ENCODE data around the gene FNDC3B. TPM values are rescaled to one million over a fixed set of nuclear protein-coding genes. Genes with fewer than 3 reads are reported as not detected.

The FNDC3B gene
- total and polyA plus RNA-seq, 2 of the 8 experiments (the other 6 are each of a cell fraction or from before 2014, with no cell fraction given) = 14.1 to 44.4 TPM

DNA sequence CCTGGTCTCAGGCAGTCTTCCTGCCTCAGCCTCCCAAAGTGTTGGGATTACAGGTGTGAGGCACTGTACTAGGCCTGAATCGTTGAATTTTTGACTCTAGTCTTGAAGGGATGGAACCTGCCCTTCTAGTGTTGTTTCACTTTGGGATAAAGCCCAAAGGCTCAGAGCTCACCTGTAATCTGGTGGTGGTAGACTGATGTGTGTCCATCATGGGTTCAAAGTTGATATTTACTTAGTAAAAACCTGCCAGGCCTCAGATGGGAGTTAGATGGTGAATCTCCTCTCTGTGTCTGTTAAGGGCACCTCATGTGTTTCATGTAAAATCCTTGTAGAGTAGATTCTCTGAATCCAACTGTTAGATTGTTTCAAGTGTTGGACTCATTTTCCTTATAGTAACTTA lies 41.1 kb downstream of the FNDC3B start:
- H3K4me2 ChIP-seq (ENCODE audit: insufficient read depth in 1 of 2, low read depth in 2 of 2, low read length in 2 of 2) = no peak overlapping the region
- H3K79me1 ChIP-seq (ENCODE audit: low read depth, low read length) = peaks cover 2% of the 10 kb centered on the region
- H3K9ac ChIP-seq (replicated peaks in 1 of 4; ENCODE audit: extremely low read depth in 1 of 4, low read depth in 3 of 4, low read length in 3 of 4) = no peak overlapping the region
- H3K27me3 ChIP-seq (replicated peaks in 1 of 4; ENCODE audit: control insufficient read depth in 3 of 4, extremely low read depth in 1 of 4, insufficient read depth in 3 of 4, low read length in 3 of 4) = no peaks in the 10 kb centered on the region
- no peaks in the 10 kb centered on the region for H4K20me1 ChIP-seq (replicated peaks in 1 of 2; ENCODE audit: control insufficient read depth in 1 of 2, insufficient read depth in 2 of 2, low read length in 2 of 2)
- no peak overlapping the region for H2AFZ ChIP-seq (ENCODE audit: low read length)
- no peak overlapping the region for H3K18ac ChIP-seq (ENCODE audit: extremely low read depth, low read length)
- no peaks in the 10 kb centered on the region for H3K23me2 ChIP-seq (ENCODE audit: low read depth, low read length)
- DNase-seq (ENCODE audit: low read depth in 1 of 2, low spot score in 2 of 2) = no peak
- H3K56ac ChIP-seq (replicated peaks; ENCODE audit: insufficient read length, low read depth, low read length) = no peak overlapping the region
- no peak overlapping the region for H3K14ac ChIP-seq (ENCODE audit: insufficient read length)
- peaks cover 0 to 7% (median 1%) of the 10 kb centered on the region in 4 experiments; a peak in 1 of 7 replicates for H3K4me1 ChIP-seq (replicated peaks in 1 of 4; ENCODE audit: control insufficient read depth in 3 of 4, insufficient read depth in 4 of 4, low read length in 3 of 4)
- no peak overlapping the region for H4K5ac ChIP-seq (ENCODE audit: insufficient read length, low read depth, low read length)
- FAIRE-seq = no peak
- ChIA-PET CTCF (ENCODE audit: partially characterized antibody) (interaction anchor here (0.7 to 1.1 kb wide), 3 partner anchors 14 to 197 kb away, joined by 3 to 5 read pairs (median 3); no protein-coding TSS in a partner anchor), POLR2A (ENCODE audit: partially characterized antibody) (interaction anchor here (1.2 kb wide), 1 partner anchor 12 kb away, joined by 3 read pairs; no protein-coding TSS in a partner anchor)
- no peak overlapping the region for H2BK20ac ChIP-seq (ENCODE audit: low read length)
- H2BK12ac ChIP-seq (ENCODE audit: low read depth, low read length) = no peak overlapping the region
- H3K27ac ChIP-seq (ENCODE audit: low read depth, low read length) = no peak overlapping the region; the same call in 1 of the 2 replicates
- peaks cover 4 to 7% of the 10 kb centered on the region in 2 experiments; a peak in 3 of 4 replicates for H3K9me3 ChIP-seq (ENCODE audit: insufficient read depth in 2 of 2, low read depth in 1 of 2, low read length in 1 of 2)
- no peak overlapping the region for H3K23ac ChIP-seq (ENCODE audit: insufficient read length)
- H3K4ac ChIP-seq (replicated peaks; ENCODE audit: insufficient read length, low read depth, low read length) = no peak overlapping the region
- H3K4me3 ChIP-seq (ENCODE audit: extremely low read depth in 1 of 4, insufficient read depth in 2 of 4, low read depth in 3 of 4, low read length in 4 of 4) = no peak overlapping the region
- H2AK5ac ChIP-seq (ENCODE audit: low read depth, low read length) = no peak overlapping the region
- H2BK15ac ChIP-seq (ENCODE audit: low read length) = no peak overlapping the region
- peaks cover 0 to 11% (median 2%) of the 10 kb centered on the region in 4 experiments; a peak in 4 of 8 replicates for H3K36me3 ChIP-seq (ENCODE audit: control insufficient read depth in 2 of 4, insufficient read depth in 4 of 4, low read length in 3 of 4)
- TF ChIP-seq HDAC2 (IDR thresholded peaks at IDR 0.05; ENCODE audit: borderline replicate concordance in 1 of 2, low read depth in 2 of 2, low read length in 2 of 2) (no peak), TBP (IDR thresholded peaks at IDR 0.05; ENCODE audit: low read depth, low read length) (no peak), KDM1A (IDR thresholded peaks at IDR 0.05; ENCODE audit: borderline replicate concordance, low read length) (no peak), POU5F1 (IDR thresholded peaks at IDR 0.05; ENCODE audit: low read depth, low read length) (no peak), TEAD4 (IDR thresholded peaks at IDR 0.05; ENCODE audit: low read depth, low read length) (no peak)
- TF ChIP-seq, protein P1, sequence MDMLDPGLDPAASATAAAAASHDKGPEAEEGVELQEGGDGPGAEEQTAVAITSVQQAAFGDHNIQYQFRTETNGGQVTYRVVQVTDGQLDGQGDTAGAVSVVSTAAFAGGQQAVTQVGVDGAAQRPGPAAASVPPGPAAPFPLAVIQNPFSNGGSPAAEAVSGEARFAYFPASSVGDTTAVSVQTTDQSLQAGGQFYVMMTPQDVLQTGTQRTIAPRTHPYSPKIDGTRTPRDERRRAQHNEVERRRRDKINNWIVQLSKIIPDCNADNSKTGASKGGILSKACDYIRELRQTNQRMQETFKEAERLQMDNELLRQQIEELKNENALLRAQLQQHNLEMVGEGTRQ (IDR thresholded peaks at IDR 0.05; ENCODE audit: low read length) = no peak
- TF ChIP-seq, protein P2, sequence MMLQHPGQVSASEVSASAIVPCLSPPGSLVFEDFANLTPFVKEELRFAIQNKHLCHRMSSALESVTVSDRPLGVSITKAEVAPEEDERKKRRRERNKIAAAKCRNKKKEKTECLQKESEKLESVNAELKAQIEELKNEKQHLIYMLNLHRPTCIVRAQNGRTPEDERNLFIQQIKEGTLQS (IDR thresholded peaks at IDR 0.05; ENCODE audit: insufficient read depth, low read depth, low read length) = no peak
- no peak overlapping the region for H2BK5ac ChIP-seq (ENCODE audit: low read depth, low read length)
- H3K79me2 ChIP-seq (ENCODE audit: control insufficient read depth in 1 of 2, insufficient read depth in 2 of 2, low read length in 2 of 2) = peaks cover 0 to 95% of the 10 kb centered on the region in 2 experiments; a peak in 3 of 4 replicates
- no peak overlapping the region for H4K91ac ChIP-seq (replicated peaks; ENCODE audit: insufficient read length, low read length)
- WGBS, 2 experiments (ENCODE audit: extremely low coverage in 1 of 2, insufficient coverage in 1 of 2, insufficient read length in 1 of 2, insufficient replicate concordance in 2 of 2, low coverage in 1 of 2, low lambda C conversion rate in 2 of 2, missing lambda C conversion rate in 1 of 2) = 100% methylated on average over 1 of the region's 1 CpG; no CpG with 5 or more reads in 1 of the 2 experiments
- H4K8ac ChIP-seq (ENCODE audit: extremely low read depth, insufficient read depth, low read length) = no peak overlapping the region
- no peak overlapping the region for H2BK120ac ChIP-seq (replicated peaks; ENCODE audit: low read depth, low read length)
